GM12872 (cell line): Measurements from ENCODE around the gene EDDM13.
A peak's percentile ranks its signal among the peaks of the same experiment; 100 is the strongest.

Experiments used
- CTCF ChIP-seq: IDR thresholded peaks from 3 replicates; pipeline ENCODE4 v1.5.1; 2011; ENCODE audit warnings: low read depth, mild to moderate bottlenecking, low read length, moderate library complexity; ENCODE audit not compliant: insufficient read depth

EDDM13 gene

GRCh38 chr19:56347163-56347778 is 74.7 kb downstream of the EDDM13 start:
- TF ChIP-seq CTCF, result no peak

- peak; percentile 45; the same call in 2 of the 3 replicates for TF ChIP-seq CTCF
These were observed 75.8 kb downstream of the EDDM13 start for GRCh38 chr19:56348289-56348877.

GRCh38 chr19:56350416-56351045 is 78.0 kb downstream of the EDDM13 start:
- TF ChIP-seq CTCF, result peak; percentile 81

- TF ChIP-seq CTCF, result no peak
These were observed 78.7 kb downstream of the EDDM13 start for GRCh38 chr19:56351208-56351607.

GRCh38 chr19:56355517-56355916 is 83.0 kb downstream of the EDDM13 start:
- no peak for TF ChIP-seq CTCF

- TF ChIP-seq CTCF, result no peak
These were observed 84.4 kb downstream of the EDDM13 start for GRCh38 chr19:56356944-56357343.
